ENCODE data around the gene PTPRM.

The PTPRM gene

DNA sequence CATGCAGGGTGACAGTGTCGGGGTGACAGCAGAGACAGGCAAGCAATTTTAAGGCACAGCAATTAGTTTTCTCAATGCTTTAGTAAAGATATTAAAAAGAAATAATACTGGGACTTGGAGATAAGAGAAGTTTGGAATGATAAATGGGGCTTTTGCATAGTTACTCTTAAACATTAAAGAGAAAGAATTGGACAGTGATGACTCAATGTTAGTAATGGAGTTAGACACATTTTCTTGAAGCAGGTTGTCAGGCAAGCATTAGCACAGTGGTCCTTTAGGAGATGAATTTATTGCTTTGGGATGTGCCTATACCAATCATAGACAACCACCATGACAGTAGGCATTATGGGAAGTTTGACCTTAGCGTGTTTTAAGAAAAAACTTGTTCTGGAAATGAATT is 813.8 kb downstream of the PTPRM start:
- Histone ChIP-seq H3K4me3 (ENCODE audit: low read depth in 1 of 2, low read length in 1 of 2) (no peak overlapping the region), H3K9me3 (no peaks in the 10 kb centered on the region), H3K4me1 (ENCODE audit: control insufficient read depth in 1 of 2, insufficient read depth in 1 of 2, low read depth in 1 of 2, low read length in 1 of 2) (no peaks in the 10 kb centered on the region), H3K27me3 (no peaks in the 10 kb centered on the region), H3K27ac (no peak overlapping the region), H3K36me3 (no peaks in the 10 kb centered on the region)
- TF ChIP-seq, protein P1, sequence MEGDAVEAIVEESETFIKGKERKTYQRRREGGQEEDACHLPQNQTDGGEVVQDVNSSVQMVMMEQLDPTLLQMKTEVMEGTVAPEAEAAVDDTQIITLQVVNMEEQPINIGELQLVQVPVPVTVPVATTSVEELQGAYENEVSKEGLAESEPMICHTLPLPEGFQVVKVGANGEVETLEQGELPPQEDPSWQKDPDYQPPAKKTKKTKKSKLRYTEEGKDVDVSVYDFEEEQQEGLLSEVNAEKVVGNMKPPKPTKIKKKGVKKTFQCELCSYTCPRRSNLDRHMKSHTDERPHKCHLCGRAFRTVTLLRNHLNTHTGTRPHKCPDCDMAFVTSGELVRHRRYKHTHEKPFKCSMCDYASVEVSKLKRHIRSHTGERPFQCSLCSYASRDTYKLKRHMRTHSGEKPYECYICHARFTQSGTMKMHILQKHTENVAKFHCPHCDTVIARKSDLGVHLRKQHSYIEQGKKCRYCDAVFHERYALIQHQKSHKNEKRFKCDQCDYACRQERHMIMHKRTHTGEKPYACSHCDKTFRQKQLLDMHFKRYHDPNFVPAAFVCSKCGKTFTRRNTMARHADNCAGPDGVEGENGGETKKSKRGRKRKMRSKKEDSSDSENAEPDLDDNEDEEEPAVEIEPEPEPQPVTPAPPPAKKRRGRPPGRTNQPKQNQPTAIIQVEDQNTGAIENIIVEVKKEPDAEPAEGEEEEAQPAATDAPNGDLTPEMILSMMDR (IDR thresholded peaks at IDR 0.05): no peak

DNA sequence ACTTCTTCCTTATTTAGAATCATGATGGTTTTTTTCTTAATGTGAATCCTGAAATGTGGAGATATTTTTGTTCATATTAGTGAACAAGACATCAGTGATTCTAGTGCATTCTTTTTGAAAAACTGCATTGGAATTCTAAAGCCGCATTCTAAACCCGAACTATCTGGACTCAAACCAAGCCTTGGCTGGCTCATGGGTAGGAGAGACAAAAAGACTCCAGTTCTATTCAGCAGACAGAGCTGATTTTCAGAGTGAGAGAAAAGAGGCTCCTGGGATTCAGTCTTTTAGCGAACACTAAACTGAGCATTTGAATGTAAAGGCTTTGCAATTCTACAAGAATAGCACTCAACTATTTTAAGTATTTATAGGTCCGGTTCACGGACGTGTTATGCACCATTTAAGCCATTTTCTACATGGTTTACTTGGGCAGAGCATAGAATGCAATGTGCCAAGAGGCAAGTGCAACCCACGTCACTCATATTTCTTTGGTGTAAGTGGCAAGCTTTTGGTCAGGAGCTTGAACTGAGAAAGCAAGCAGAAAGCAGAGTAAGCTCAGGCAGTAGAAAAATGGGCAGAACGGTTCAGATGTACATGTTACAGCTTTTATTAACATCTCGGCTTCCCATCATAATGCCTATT is 814.8 kb downstream of the PTPRM start:
- Histone ChIP-seq H3K9me3 (no peaks in the 10 kb centered on the region), H3K27ac (no peak overlapping the region), H3K4me3 (ENCODE audit: low read depth in 1 of 2, low read length in 1 of 2) (no peak overlapping the region), H3K36me3 (no peaks in the 10 kb centered on the region), H3K4me1 (ENCODE audit: control insufficient read depth in 1 of 2, insufficient read depth in 1 of 2, low read depth in 1 of 2, low read length in 1 of 2) (no peaks in the 10 kb centered on the region), H3K27me3 (no peaks in the 10 kb centered on the region)
- TF ChIP-seq, protein P1 (IDR thresholded peaks at IDR 0.05): no peak

GRCh38 chr18:8385400-8385799 is 818.3 kb downstream of the PTPRM start:
- H3K36me3 ChIP-seq: no peaks in the 10 kb centered on the region
- H3K9me3 ChIP-seq: no peaks in the 10 kb centered on the region
- no peaks in the 10 kb centered on the region for H3K27me3 ChIP-seq
- H3K4me1 ChIP-seq (ENCODE audit: control insufficient read depth in 1 of 2, insufficient read depth in 1 of 2, low read depth in 1 of 2, low read length in 1 of 2): no peaks in the 10 kb centered on the region
- H3K4me3 ChIP-seq (ENCODE audit: low read depth in 1 of 2, low read length in 1 of 2): no peak overlapping the region
- H3K27ac ChIP-seq: no peak overlapping the region
- TF ChIP-seq, protein P1 (IDR thresholded peaks at IDR 0.05): no peak

DNA sequence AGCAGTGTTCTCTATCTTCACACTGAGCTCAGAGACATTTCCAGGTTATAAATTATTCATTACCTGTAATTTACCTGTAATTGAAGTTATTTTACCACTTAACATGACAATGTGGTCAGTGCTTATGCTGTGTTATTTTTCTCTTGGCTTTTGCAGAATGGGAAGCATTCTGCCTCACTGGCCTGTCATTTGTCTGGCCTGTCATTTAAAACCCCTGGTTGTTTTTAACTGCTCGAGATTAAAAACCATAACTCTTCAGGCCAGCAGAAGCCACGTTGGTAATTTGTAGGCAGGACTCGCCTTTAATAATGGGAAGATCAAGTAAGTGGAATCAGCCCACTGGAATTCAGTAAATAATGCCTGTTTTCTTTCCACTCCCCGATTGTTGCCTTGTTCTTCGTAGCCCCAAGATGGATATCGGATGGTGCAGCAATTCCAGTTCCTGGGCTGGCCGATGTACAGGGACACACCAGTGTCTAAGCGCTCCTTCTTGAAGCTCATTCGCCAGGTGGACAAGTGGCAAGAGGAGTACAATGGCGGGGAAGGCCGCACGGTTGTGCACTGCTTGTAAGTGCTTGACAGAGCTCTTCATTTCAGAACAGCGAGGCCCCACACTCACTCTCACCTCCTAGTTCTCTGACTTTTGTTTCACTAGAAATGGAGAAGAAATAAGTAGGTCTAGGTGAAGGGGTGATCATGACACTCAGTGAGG is 819.7 kb downstream of the PTPRM start:
- no peaks in the 10 kb centered on the region for H3K4me1 ChIP-seq (ENCODE audit: control insufficient read depth in 1 of 2, insufficient read depth in 1 of 2, low read depth in 1 of 2, low read length in 1 of 2)

DNA sequence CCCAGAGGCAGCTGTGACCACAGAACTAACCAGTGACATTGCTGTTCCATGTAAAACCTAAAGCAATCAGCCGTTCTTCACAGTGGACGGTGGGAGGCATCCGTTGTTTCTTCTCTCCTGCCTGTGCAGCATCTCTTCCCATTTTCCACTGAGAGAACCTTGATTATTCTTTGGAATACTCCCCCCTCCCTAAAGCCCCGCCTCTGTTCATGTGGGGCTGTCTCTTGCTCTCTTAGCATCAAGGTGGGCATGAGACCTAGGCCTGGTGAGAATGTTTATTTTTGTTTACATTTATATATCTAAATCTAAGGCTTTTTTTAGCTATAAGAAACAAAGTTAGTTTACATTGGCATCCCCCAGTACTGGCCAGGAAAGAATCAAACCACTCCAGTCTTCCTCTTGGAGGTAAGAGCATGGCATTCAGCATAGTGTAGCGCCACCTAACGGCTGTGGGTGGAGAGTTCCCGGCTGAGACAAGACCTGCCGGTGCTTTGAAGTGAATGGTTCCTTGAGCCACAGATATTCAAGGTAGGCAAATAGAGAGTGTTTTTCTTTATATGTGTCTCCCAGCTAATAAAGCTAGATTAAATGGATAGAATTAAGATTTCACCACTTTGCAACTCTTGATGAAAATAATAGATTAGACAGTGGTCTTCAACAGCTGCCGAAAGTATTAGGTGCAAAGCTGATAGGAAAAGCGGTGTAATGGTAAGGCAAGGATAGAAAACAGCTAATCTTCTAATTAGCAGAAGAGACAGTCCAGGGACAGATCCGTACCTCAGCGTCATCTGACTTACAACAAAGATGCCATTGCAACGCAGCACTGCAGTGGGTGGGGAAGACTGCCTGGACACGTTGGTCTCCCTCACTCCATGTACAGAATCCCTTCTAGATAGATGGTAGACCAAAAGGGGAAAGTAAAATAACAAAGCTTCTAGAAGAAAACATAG is 822.5 kb downstream of the PTPRM start:
- H3K27ac ChIP-seq: no peak overlapping the region
- no peaks in the 10 kb centered on the region for H3K4me1 ChIP-seq (ENCODE audit: control insufficient read depth in 1 of 2, insufficient read depth in 1 of 2, low read depth in 1 of 2, low read length in 1 of 2)
- TF ChIP-seq, protein P1 (IDR thresholded peaks at IDR 0.05): no peak
- H3K4me3 ChIP-seq (ENCODE audit: low read depth in 1 of 2, low read length in 1 of 2): no peak overlapping the region
- H3K27me3 ChIP-seq: no peaks in the 10 kb centered on the region
- no peaks in the 10 kb centered on the region for H3K9me3 ChIP-seq
- no peaks in the 10 kb centered on the region for H3K36me3 ChIP-seq

More for the DNA sequence above, 819.7 kb downstream of the PTPRM start:
- Histone ChIP-seq H3K36me3 (no peaks in the 10 kb centered on the region), H3K27me3 (no peaks in the 10 kb centered on the region), H3K4me3 (ENCODE audit: low read depth in 1 of 2, low read length in 1 of 2) (no peak overlapping the region), H3K9me3 (no peaks in the 10 kb centered on the region), H3K27ac (no peak overlapping the region)
- TF ChIP-seq, protein P1 (IDR thresholded peaks at IDR 0.05): no peak

Measured in neutrophil (primary cell).